ENCODE data around the gene KTN1. TPM values are rescaled to one million over a fixed set of nuclear protein-coding genes. Genes with fewer than 3 reads are reported as not detected.

KTN1 gene
- total RNA-seq, 2 donors from 2014 or later, result 149 to 264 TPM

DNA sequence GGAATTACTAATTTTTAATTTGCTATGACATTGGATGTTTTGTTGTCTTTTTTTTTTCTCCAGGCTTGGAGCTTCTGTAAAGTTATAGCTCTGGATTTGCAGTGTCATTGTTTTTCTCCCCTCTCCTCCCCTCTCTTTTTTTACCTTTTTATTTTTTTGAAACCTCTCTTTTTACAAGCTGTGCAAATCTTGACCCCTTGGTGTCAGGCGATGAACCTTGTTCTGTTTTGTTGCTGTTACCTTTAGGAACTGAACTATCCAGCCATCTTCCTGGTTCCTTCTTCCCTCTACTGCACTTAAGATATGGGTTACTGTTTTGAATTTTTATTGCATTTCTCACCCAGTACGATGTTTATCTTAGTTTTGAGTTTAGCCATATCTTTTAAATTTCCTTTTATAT lies 13.7 kb downstream of the KTN1 start:
- peak; percentile 31 for DNase-seq
- Histone ChIP-seq H3K27ac (peak overlapping the region; percentile 51), H3K27me3 (no peaks in the 10 kb centered on the region), H3K9ac (ENCODE audit: low read depth in 2 of 2, low read length in 2 of 2) (no peak overlapping the region), H3K36me3 (no peaks in the 10 kb centered on the region), H3K9me3 (no peaks in the 10 kb centered on the region), H3K4me3 (no peak overlapping the region), H3K4me1 (peaks cover 7% of the 10 kb centered on the region)
- TF ChIP-seq, protein P1, sequence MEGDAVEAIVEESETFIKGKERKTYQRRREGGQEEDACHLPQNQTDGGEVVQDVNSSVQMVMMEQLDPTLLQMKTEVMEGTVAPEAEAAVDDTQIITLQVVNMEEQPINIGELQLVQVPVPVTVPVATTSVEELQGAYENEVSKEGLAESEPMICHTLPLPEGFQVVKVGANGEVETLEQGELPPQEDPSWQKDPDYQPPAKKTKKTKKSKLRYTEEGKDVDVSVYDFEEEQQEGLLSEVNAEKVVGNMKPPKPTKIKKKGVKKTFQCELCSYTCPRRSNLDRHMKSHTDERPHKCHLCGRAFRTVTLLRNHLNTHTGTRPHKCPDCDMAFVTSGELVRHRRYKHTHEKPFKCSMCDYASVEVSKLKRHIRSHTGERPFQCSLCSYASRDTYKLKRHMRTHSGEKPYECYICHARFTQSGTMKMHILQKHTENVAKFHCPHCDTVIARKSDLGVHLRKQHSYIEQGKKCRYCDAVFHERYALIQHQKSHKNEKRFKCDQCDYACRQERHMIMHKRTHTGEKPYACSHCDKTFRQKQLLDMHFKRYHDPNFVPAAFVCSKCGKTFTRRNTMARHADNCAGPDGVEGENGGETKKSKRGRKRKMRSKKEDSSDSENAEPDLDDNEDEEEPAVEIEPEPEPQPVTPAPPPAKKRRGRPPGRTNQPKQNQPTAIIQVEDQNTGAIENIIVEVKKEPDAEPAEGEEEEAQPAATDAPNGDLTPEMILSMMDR (IDR thresholded peaks at IDR 0.05), result no peak
- intact Hi-C loops (cut with DNase I), result no loop called here

DNA sequence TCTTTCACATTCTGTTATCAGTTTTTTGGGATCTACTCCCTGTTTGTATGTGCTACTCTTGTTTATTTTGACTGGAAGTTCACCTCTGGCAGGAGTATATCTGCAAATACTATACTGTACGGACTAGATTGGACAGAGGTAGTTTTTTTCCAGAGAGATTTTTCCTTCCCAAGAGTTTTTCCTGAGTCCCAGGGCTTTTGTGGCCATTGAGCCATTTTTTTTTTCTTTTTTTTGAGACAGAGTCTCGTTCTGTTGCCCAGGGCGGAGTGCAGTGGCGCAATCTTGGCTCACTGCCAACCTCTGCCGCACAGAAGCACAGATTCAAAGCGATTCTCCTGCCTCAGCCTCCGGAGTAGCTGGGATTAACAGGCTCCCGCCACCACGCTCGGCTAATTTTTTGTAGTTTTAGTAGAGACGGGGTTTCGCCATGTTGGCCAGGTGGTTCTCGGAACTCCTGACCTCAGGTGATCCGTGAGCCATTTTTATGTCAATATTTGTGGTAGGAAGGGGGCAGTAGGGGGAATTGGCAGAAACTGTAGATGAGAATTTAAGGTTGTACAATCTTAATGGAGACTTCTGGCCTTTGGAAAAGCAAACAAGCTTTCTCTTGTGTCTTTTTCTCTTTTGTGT lies 19.4 kb downstream of the KTN1 start:
- Histone ChIP-seq H3K27ac (no peak overlapping the region), H3K4me3 (no peak overlapping the region), H3K9ac (ENCODE audit: low read depth in 2 of 2, low read length in 2 of 2) (peak overlapping the region in 1 of 2 donors; percentile 16), H3K4me1 (peaks cover 6% of the 10 kb centered on the region), H3K9me3 (no peaks in the 10 kb centered on the region), H3K36me3 (no peaks in the 10 kb centered on the region), H3K27me3 (no peaks in the 10 kb centered on the region)
- TF ChIP-seq, protein P1 (IDR thresholded peaks at IDR 0.05), result no peak
- DNase-seq, result peak; percentile 78
- intact Hi-C loops (cut with DNase I), result no loop called here

DNA sequence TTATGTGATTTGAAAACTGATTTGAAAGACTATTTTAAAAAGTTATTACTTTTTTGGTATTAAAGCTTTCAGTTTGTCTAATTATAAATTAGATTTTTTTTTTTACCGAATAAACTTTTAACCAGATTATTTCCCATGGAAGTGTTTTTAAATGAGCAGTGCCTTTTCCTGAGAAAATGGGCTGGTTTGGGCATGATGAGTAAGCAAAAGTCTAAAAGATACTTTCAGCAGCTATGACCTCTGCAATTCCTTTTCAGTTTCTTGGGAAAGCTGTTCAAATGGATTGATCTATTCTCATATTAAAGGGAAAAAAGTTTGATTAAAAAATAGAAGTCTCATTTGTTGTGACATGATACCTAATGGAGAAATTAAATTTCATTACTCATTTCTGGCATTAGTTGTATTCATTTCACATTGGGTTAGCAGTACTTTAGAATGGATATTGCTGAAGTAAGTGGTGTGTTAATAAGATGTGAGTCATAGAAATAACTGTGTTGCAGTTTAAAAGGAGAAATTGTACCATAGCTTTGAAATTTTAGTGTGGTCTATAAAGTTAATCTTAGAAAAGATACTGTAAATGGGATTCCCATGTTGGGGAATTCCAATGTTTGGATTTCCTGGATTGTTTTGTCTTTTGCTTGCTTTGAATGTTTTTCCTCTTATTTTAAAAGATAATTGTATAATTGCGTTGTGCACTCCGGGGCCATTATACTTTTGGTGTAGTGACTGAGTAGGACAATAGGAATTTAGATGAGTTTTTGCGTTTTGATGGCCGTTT lies 21.0 kb downstream of the KTN1 start:
- intact Hi-C loops (cut with DNase I), result no loop called here
- no peak overlapping the region for H3K27ac ChIP-seq
- no peak for DNase-seq
- H3K36me3 ChIP-seq, result no peaks in the 10 kb centered on the region
- no peaks in the 10 kb centered on the region for H3K9me3 ChIP-seq
- H3K27me3 ChIP-seq, result no peaks in the 10 kb centered on the region
- H3K4me1 ChIP-seq, result peaks cover 6% of the 10 kb centered on the region
- TF ChIP-seq, protein P1 (IDR thresholded peaks at IDR 0.05), result no peak
- H3K4me3 ChIP-seq, result no peak overlapping the region
- no peak overlapping the region for H3K9ac ChIP-seq (ENCODE audit: low read depth in 2 of 2, low read length in 2 of 2)

DNA sequence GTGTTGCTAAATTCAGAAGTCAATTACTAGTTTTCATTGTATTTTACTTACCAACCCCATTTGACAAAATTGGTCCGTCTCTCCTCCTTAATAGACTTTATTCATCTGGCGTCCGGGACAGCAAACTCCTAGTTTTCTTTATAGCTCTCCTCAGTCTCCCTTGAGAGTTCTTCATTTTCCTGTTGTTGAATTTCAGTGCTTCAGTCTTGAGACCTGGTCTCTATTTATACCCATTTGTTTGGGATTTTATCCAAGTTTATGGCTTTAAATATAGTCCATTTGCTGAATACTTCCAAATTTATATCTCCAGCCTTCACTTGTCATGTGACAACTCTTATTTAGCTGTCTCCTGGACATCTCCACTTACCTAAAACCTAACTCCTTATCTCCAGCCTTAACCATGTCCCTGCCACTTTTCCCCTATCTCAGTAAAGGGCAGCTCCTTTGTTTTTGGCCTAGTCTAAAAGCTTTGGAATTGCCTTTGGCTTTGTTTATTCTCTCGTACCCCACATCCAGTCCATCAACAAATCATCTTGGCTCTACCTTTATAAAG lies 23.5 kb downstream of the KTN1 start:
- Histone ChIP-seq H3K9ac (ENCODE audit: low read depth in 2 of 2, low read length in 2 of 2) (no peak overlapping the region), H3K27ac (no peak overlapping the region), H3K9me3 (no peaks in the 10 kb centered on the region), H3K4me1 (peaks cover 6% of the 10 kb centered on the region), H3K4me3 (no peak overlapping the region), H3K27me3 (no peaks in the 10 kb centered on the region), H3K36me3 (no peaks in the 10 kb centered on the region)
- no peak for DNase-seq
- intact Hi-C loops (cut with DNase I), result no loop called here
- TF ChIP-seq, protein P1 (IDR thresholded peaks at IDR 0.05), result no peak

DNA sequence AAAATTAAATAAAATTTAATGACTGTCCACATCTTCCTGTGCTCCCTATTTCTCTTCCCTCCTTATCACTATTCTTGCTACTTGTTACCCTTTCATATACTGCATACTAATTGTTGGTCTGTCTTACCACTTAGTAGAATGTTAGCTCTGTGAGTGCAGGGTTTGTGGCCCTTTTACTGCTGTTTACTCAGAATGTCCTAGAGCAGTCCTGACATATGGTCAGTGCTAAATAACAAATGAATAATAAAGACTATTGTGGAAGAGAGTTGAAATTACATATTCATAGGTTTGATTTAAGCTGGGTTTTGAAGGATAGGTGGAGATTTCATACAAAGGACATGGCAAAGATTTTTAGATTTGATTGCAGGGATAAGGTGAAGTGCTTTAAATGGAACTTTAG lies 24.5 kb downstream of the KTN1 start:
- intact Hi-C loops (cut with DNase I), result no loop called here

More for the DNA sequence above, 24.5 kb downstream of the KTN1 start:
- H3K9me3 ChIP-seq, result no peaks in the 10 kb centered on the region
- no peaks in the 10 kb centered on the region for H3K36me3 ChIP-seq
- H3K27ac ChIP-seq, result no peak overlapping the region
- no peaks in the 10 kb centered on the region for H3K27me3 ChIP-seq
- peaks cover 6% of the 10 kb centered on the region for H3K4me1 ChIP-seq
- H3K4me3 ChIP-seq, result no peak overlapping the region
- DNase-seq, result no peak
- TF ChIP-seq, protein P1 (IDR thresholded peaks at IDR 0.05), result no peak
- H3K9ac ChIP-seq (ENCODE audit: low read depth in 2 of 2, low read length in 2 of 2), result no peak overlapping the region

All from colonic mucosa (tissue), 4 donors.